Measurements from ENCODE around the gene UMODL1.

UMODL1 gene

GRCh38 chr21:42123219-42123908, 52.2 kb downstream of the UMODL1 start:
- H3K27me3 Mint-ChIP-seq, result peaks cover 47% of the 10 kb centered on the region
- no peak overlapping the region for H3K27ac Mint-ChIP-seq
- no peak for DNase-seq
- H3K4me1 Mint-ChIP-seq, result peaks cover 18% of the 10 kb centered on the region
- no peak overlapping the region for H3K4me3 Mint-ChIP-seq
- H3K36me3 Mint-ChIP-seq (ENCODE audit: low read depth), result no peaks in the 10 kb centered on the region
- H3K9me3 Mint-ChIP-seq, result no peaks in the 10 kb centered on the region
- ATAC-seq, result no peak

- Mint-ChIP-seq H3K4me1 (peaks cover 16% of the 10 kb centered on the region), H3K27me3 (peaks cover 41% of the 10 kb centered on the region), H3K27ac (no peak overlapping the region), H3K4me3 (no peak overlapping the region), H3K36me3 (ENCODE audit: low read depth) (no peaks in the 10 kb centered on the region), H3K9me3 (no peaks in the 10 kb centered on the region)
- no peak for ATAC-seq
- DNase-seq, result no peak
Observed at GRCh38 chr21:42124081-42124480, 53.0 kb downstream of the UMODL1 start.

GRCh38 chr21:42124826-42125570, 53.9 kb downstream of the UMODL1 start:
- DNase-seq, result no peak
- peak; percentile 10 for ATAC-seq
- no peak overlapping the region for H3K27ac Mint-ChIP-seq
- H3K4me1 Mint-ChIP-seq, result peaks cover 12% of the 10 kb centered on the region
- peaks cover 33% of the 10 kb centered on the region for H3K27me3 Mint-ChIP-seq
- no peaks in the 10 kb centered on the region for H3K9me3 Mint-ChIP-seq
- H3K4me3 Mint-ChIP-seq, result no peak overlapping the region
- no peaks in the 10 kb centered on the region for H3K36me3 Mint-ChIP-seq (ENCODE audit: low read depth)

- Mint-ChIP-seq H3K36me3 (ENCODE audit: low read depth) (no peaks in the 10 kb centered on the region), H3K9me3 (no peaks in the 10 kb centered on the region), H3K4me3 (no peak overlapping the region), H3K27ac (no peak overlapping the region), H3K27me3 (peaks cover 28% of the 10 kb centered on the region), H3K4me1 (peaks cover 6% of the 10 kb centered on the region)
- no peak for ATAC-seq
- DNase-seq, result no peak
Observed at GRCh38 chr21:42125571-42126544, 54.7 kb downstream of the UMODL1 start.

GRCh38 chr21:42127164-42128150, 56.3 kb downstream of the UMODL1 start:
- Mint-ChIP-seq H3K9me3 (no peaks in the 10 kb centered on the region), H3K4me3 (no peak overlapping the region), H3K36me3 (ENCODE audit: low read depth) (no peaks in the 10 kb centered on the region), H3K27me3 (peaks cover 16% of the 10 kb centered on the region), H3K27ac (no peak overlapping the region), H3K4me1 (peaks cover 3% of the 10 kb centered on the region)
- no peak for DNase-seq
- ATAC-seq, result no peak

- no peak overlapping the region for H3K27ac Mint-ChIP-seq
Observed at GRCh38 chr21:42129300-42130266, 58.5 kb downstream of the UMODL1 start.

GRCh38 chr21:42130441-42130840, 59.3 kb downstream of the UMODL1 start:
- Mint-ChIP-seq H3K4me1 (no peaks in the 10 kb centered on the region), H3K9me3 (no peaks in the 10 kb centered on the region), H3K27me3 (peaks cover 4% of the 10 kb centered on the region), H3K27ac (no peak overlapping the region), H3K4me3 (no peak overlapping the region), H3K36me3 (ENCODE audit: low read depth) (no peaks in the 10 kb centered on the region)
- DNase-seq, result no peak
- ATAC-seq, result no peak

More at GRCh38 chr21:42129300-42130266, 58.5 kb downstream of the UMODL1 start:
- H3K4me3 Mint-ChIP-seq, result no peak overlapping the region
- DNase-seq, result no peak
- peaks cover 4% of the 10 kb centered on the region for H3K27me3 Mint-ChIP-seq
- no peaks in the 10 kb centered on the region for H3K9me3 Mint-ChIP-seq
- H3K4me1 Mint-ChIP-seq, result no peaks in the 10 kb centered on the region
- ATAC-seq, result no peak
- no peaks in the 10 kb centered on the region for H3K36me3 Mint-ChIP-seq (ENCODE audit: low read depth)

GRCh38 chr21:42132183-42132582, 61.1 kb downstream of the UMODL1 start:
- Mint-ChIP-seq H3K36me3 (ENCODE audit: low read depth) (no peaks in the 10 kb centered on the region), H3K27ac (no peak overlapping the region), H3K27me3 (no peaks in the 10 kb centered on the region), H3K4me1 (no peaks in the 10 kb centered on the region), H3K4me3 (no peak overlapping the region), H3K9me3 (no peaks in the 10 kb centered on the region)
- ATAC-seq, result no peak
- DNase-seq, result no peak

GRCh38 chr21:42133131-42133530, 62.0 kb downstream of the UMODL1 start:
- H3K36me3 Mint-ChIP-seq (ENCODE audit: low read depth), result no peaks in the 10 kb centered on the region
- no peaks in the 10 kb centered on the region for H3K9me3 Mint-ChIP-seq
- no peak overlapping the region for H3K4me3 Mint-ChIP-seq
- H3K27me3 Mint-ChIP-seq, result no peaks in the 10 kb centered on the region
- H3K27ac Mint-ChIP-seq, result no peak overlapping the region
- DNase-seq (no peak), ATAC-seq (no peak)
- peaks cover 7% of the 10 kb centered on the region for H3K4me1 Mint-ChIP-seq

- Mint-ChIP-seq H3K4me3 (no peak overlapping the region), H3K36me3 (ENCODE audit: low read depth) (no peaks in the 10 kb centered on the region), H3K4me1 (peaks cover 10% of the 10 kb centered on the region), H3K9me3 (no peaks in the 10 kb centered on the region), H3K27me3 (no peaks in the 10 kb centered on the region), H3K27ac (no peak overlapping the region)
- DNase-seq, result no peak
- no peak for ATAC-seq
Observed at GRCh38 chr21:42135386-42136052, 64.4 kb downstream of the UMODL1 start.

- Mint-ChIP-seq H3K4me1 (peaks cover 11% of the 10 kb centered on the region), H3K36me3 (ENCODE audit: low read depth) (no peaks in the 10 kb centered on the region), H3K9me3 (no peaks in the 10 kb centered on the region), H3K27me3 (no peaks in the 10 kb centered on the region), H3K4me3 (no peak overlapping the region), H3K27ac (no peak overlapping the region)
- DNase-seq, result no peak
- ATAC-seq, result no peak
Observed at GRCh38 chr21:42137191-42137904, 66.2 kb downstream of the UMODL1 start.

All from activated naive CD8-positive, alpha-beta T cell treated with anti-CD3 and anti-CD28 coated beads, Interleukin-2, amount 50 U/mL, for 24 hours (primary cell).